H9 (cell line): ENCODE data around the gene CP. TPM values are rescaled to one million over a fixed set of nuclear protein-coding genes. Genes with fewer than 3 reads are reported as not detected.

Experiments
- DNase-seq: peaks from one replicate; pipeline ENCODE4 v3.0.0-alpha.2; 2017
- H2AFZ ChIP-seq: one replicate; pipeline ENCODE4 v1.6.1; 2013; ENCODE audit warnings: mild to moderate bottlenecking, low read length, control low read depth, moderate library complexity
- H2AK5ac ChIP-seq: 2 replicates; pipeline ENCODE4 v1.6.1; 2013; ENCODE audit warnings: low read length, control low read depth, mixed read lengths; ENCODE audit not compliant: insufficient read length
- H2BK120ac ChIP-seq: one replicate; pipeline ENCODE4 v1.6.1; 2013; ENCODE audit warnings: low read depth, mild to moderate bottlenecking, low read length, control low read depth, inconsistent platforms; ENCODE audit not compliant: poor library complexity, severe bottlenecking
- H2BK12ac ChIP-seq: 2 replicates; pipeline ENCODE4 v1.6.1; 2013; ENCODE audit warnings: low read length, control low read depth, mixed read lengths, low read depth; ENCODE audit not compliant: insufficient read length
- H2BK15ac ChIP-seq: 2 replicates; pipeline ENCODE4 v1.6.1; 2013; ENCODE audit warnings: low read depth, low read length, control low read depth
- H2BK20ac ChIP-seq: one replicate; pipeline ENCODE4 v1.6.1; 2013; ENCODE audit warnings: low read depth, mild to moderate bottlenecking, low read length, control low read depth, inconsistent platforms; ENCODE audit not compliant: poor library complexity, severe bottlenecking
- H2BK5ac ChIP-seq: 2 replicates; pipeline ENCODE4 v1.6.1; 2013; ENCODE audit warnings: low read length, control low read depth, mixed read lengths; ENCODE audit not compliant: insufficient read length
- H3K14ac ChIP-seq: 2 replicates; pipeline ENCODE4 v1.6.1; 2013; ENCODE audit warnings: low read length, control low read depth; ENCODE audit not compliant: insufficient read depth
- H3K18ac ChIP-seq: 2 replicates; pipeline ENCODE4 v1.6.1; 2013; ENCODE audit warnings: low read depth, mild to moderate bottlenecking, mixed read lengths, low read length, control low read depth; ENCODE audit not compliant: insufficient read length
- H3K23ac ChIP-seq: 2 replicates; pipeline ENCODE4 v1.6.1; 2013; ENCODE audit warnings: low read length, control low read depth, mixed read lengths, low read depth; ENCODE audit not compliant: insufficient read length
- H3K23me2 ChIP-seq: 2 replicates; pipeline ENCODE4 v1.6.1; 2013; ENCODE audit warnings: low read depth, mild to moderate bottlenecking, mixed read lengths, low read length, control low read depth; ENCODE audit not compliant: insufficient read length, poor library complexity, severe bottlenecking
- H3K27ac ChIP-seq: 2 replicates; pipeline ENCODE4 v1.5.1; 2013; ENCODE audit warnings: low read length, control low read depth, mixed read lengths, low read depth; ENCODE audit not compliant: insufficient read length
- H3K27me3 ChIP-seq: 2 replicates; pipeline ENCODE4 v1.6.1; 2013; ENCODE audit warnings: low read length, control low read depth, inconsistent platforms; ENCODE audit not compliant: insufficient read depth
- H3K4ac ChIP-seq: 2 replicates; pipeline ENCODE4 v1.6.1; 2013; ENCODE audit warnings: low read depth, mild to moderate bottlenecking, control low read depth, inconsistent platforms, low read length, moderate library complexity
- H3K4me1 ChIP-seq: 2 replicates; pipeline ENCODE4 v1.6.1; 2013; ENCODE audit warnings: low read length, control low read depth, inconsistent platforms; ENCODE audit not compliant: insufficient read depth
- H3K4me2 ChIP-seq: 2 replicates; pipeline ENCODE4 v1.6.1; 2013; ENCODE audit warnings: low read length, control low read depth, mixed read lengths; ENCODE audit not compliant: insufficient read length, insufficient read depth
- H3K56ac ChIP-seq: 2 replicates; pipeline ENCODE4 v1.6.1; 2013; ENCODE audit warnings: low read depth, mild to moderate bottlenecking, mixed read lengths, low read length, control low read depth; ENCODE audit not compliant: insufficient read length
- H3K79me1 ChIP-seq: 2 replicates; pipeline ENCODE4 v1.6.1; 2013; ENCODE audit warnings: low read depth, mild to moderate bottlenecking, moderate library complexity, low read length, control low read depth, inconsistent platforms; ENCODE audit not compliant: insufficient read depth, poor library complexity, severe bottlenecking
- H3K79me2 ChIP-seq: 2 replicates; pipeline ENCODE4 v1.6.1; 2013; ENCODE audit warnings: low read length, control low read depth, inconsistent platforms; ENCODE audit not compliant: insufficient read depth
- H3K9ac ChIP-seq: 2 replicates; pipeline ENCODE4 v1.6.1; 2013; ENCODE audit warnings: low read length, control low read depth, mixed read lengths; ENCODE audit not compliant: insufficient read length; ENCODE audit errors: extremely low read depth
- H3K9me3 ChIP-seq: one replicate; pipeline ENCODE4 v1.6.1; 2013; ENCODE audit warnings: low read depth, low read length, inconsistent platforms; ENCODE audit not compliant: control insufficient read depth
- H3T11ph ChIP-seq: one replicate; pipeline ENCODE4 v1.6.1; 2013; ENCODE audit warnings: mild to moderate bottlenecking, low read length, control low read depth, inconsistent platforms
- H4K20me1 ChIP-seq: one replicate; pipeline ENCODE4 v1.6.1; 2013; ENCODE audit not compliant: control insufficient read depth, insufficient read length, insufficient read depth
- H4K5ac ChIP-seq: 2 replicates; pipeline ENCODE4 v1.6.1; 2013; ENCODE audit warnings: low read depth, mild to moderate bottlenecking, mixed read lengths, low read length, control low read depth; ENCODE audit not compliant: insufficient read length
- H4K8ac ChIP-seq: replicated peaks from 2 replicates; pipeline ENCODE4 v1.6.1; 2013; ENCODE audit warnings: low read length, control low read depth, mixed read lengths, low read depth; ENCODE audit not compliant: insufficient read length
- H4K91ac ChIP-seq: 2 replicates; pipeline ENCODE4 v1.6.1; 2013; ENCODE audit warnings: low read depth, mild to moderate bottlenecking, moderate library complexity, mixed read lengths, low read length, control low read depth; ENCODE audit not compliant: insufficient read length
- H3K27ac Mint-ChIP-seq, 3 experiments: 2 replicates in 2 of 3; 3 replicates in 1 of 3; pipeline ENCODE4 v1.8.0; 2020 to 2021; ENCODE audit warnings: mixed read lengths in 3 of 3, mild to moderate bottlenecking in 1 of 3, moderate library complexity in 1 of 3
- H3K27me3 Mint-ChIP-seq: 2 replicates; pipeline ENCODE4 v1.8.0; 2021; ENCODE audit warnings: low read depth, mild to moderate bottlenecking, moderate library complexity, mixed read lengths
- H3K36me3 Mint-ChIP-seq, 3 experiments: 2 replicates in 2 of 3; 3 replicates in 1 of 3; pipeline ENCODE4 v1.8.0; 2020 to 2021; ENCODE audit warnings: low read depth in 3 of 3, mixed read lengths in 3 of 3; ENCODE audit not compliant: insufficient read depth in 1 of 3
- H3K4me1 Mint-ChIP-seq, 2 experiments: 2 replicates each; pipeline ENCODE4 v1.8.0; 2020; ENCODE audit warnings: mixed read lengths in 2 of 2
- H3K4me3 Mint-ChIP-seq, 2 experiments: 2 replicates in 1 of 2; 3 replicates in 1 of 2; pipeline ENCODE4 v1.8.0; 2020 to 2021; ENCODE audit warnings: mild to moderate bottlenecking in 2 of 2, mixed read lengths in 2 of 2, moderate library complexity in 1 of 2
- H3K9me3 Mint-ChIP-seq, 2 experiments: 2 replicates in 1 of 2; 3 replicates in 1 of 2; pipeline ENCODE4 v1.8.0; 2020; ENCODE audit warnings: mild to moderate bottlenecking in 2 of 2, mixed read lengths in 2 of 2, moderate library complexity in 1 of 2
- CTCF ChIP-seq: fragments of 200-600 bp; sonication (generic); conservative IDR thresholded peaks from 3 replicates; pipeline ENCODE4 v1.8.0; 2021; ENCODE audit warnings: antibody characterized with exemption, mild to moderate bottlenecking
- WGBS: extraction: QIAGEN DNeasy Blood & Tissue Kit; methylation state at CpG from one replicate; pipeline ENCODE4 v1.1.7; 2013; ENCODE audit warnings: missing lambda C conversion rate, low lambda C conversion rate, mixed read lengths; ENCODE audit not compliant: insufficient read length; ENCODE audit errors: extremely low coverage; 5-methylcytosine and 5-hydroxymethylcytosine counted together
- total RNA-seq: library from RNA; stranded (reverse); gene quantifications from 2 replicates; pipeline ENCODE4 v1.2.1, GENCODE V29; 2021

Gene CP
- total RNA-seq, 1 experiment from 2014 or later = 1.1 TPM

GRCh38 chr3:149186721-149187120, 34.9 kb downstream of the CP start:
- Histone ChIP-seq H3K56ac (no peak overlapping the region), H3T11ph (no peak overlapping the region), H3K23ac (no peak overlapping the region), H3K23me2 (no peaks in the 10 kb centered on the region), H3K27ac (no peak overlapping the region), H3K9me3 (peaks cover 8% of the 10 kb centered on the region), H2BK120ac (no peak overlapping the region), H2AFZ (no peak overlapping the region), H3K14ac (no peak overlapping the region), H3K4ac (no peak overlapping the region), H3K4me1 (peaks cover 2% of the 10 kb centered on the region; the same call in 1 of the 2 replicates), H4K91ac (no peak overlapping the region), H2AK5ac (no peak overlapping the region), H4K5ac (no peak overlapping the region), H2BK15ac (no peak overlapping the region), H2BK20ac (no peak overlapping the region), H3K4me2 (no peak overlapping the region), H3K27me3 (no peaks in the 10 kb centered on the region), H3K18ac (peak overlapping the region; percentile 24), H3K79me1 (no peaks in the 10 kb centered on the region), H3K9ac (no peak overlapping the region), H2BK5ac (no peak overlapping the region), H3K79me2 (no peaks in the 10 kb centered on the region), H4K20me1 (no peaks in the 10 kb centered on the region), H4K8ac (no peak overlapping the region), H2BK12ac (no peak overlapping the region)
- Mint-ChIP-seq H3K4me1 (peaks cover 30 to 52% of the 10 kb centered on the region in 2 experiments), H3K4me3 (no peak overlapping the region), H3K27ac (peak overlapping the region in 2 of 3 experiments; percentile 41 to 62; a peak in 3 of 7 replicates), H3K27me3 (no peaks in the 10 kb centered on the region), H3K9me3 (peaks cover 9% of the 10 kb centered on the region in 2 experiments; a peak in 4 of 5 replicates), H3K36me3 (peaks cover 2 to 22% (median 14%) of the 10 kb centered on the region in 3 experiments; a peak in 6 of 7 replicates)
- no peak for TF ChIP-seq CTCF
- no CpG with 5 or more reads among the region's 3 CpGs for WGBS
- DNase-seq = no peak
